GM23338 (cell line): ENCODE measurements around the gene UHRF2. TPM values are rescaled to one million over a fixed set of nuclear protein-coding genes. Genes with fewer than 3 reads are reported as not detected.

ENCODE experiments used
- ATAC-seq: fragments of 200-7000 bp; cut with Tn5 transposase; 3 replicates; pipeline ENCODE4 v1.9.1; 2020
- DNase-seq: peaks from one replicate; pipeline ENCODE4 v3.0.0-alpha.2; 2015; ENCODE audit warnings: low spot score
- H2AFZ ChIP-seq: fragments of 200-600 bp; sonication (generic); 2 replicates; pipeline ENCODE4 v1.8.0; 2016; ENCODE audit warnings: antibody characterized with exemption, mild to moderate bottlenecking, moderate library complexity
- H3F3A ChIP-seq: fragments of 200-600 bp; sonication (generic); replicated peaks from 2 replicates; pipeline ENCODE4 v1.8.0; 2017; ENCODE audit warnings: antibody characterized with exemption, mixed run types, low read depth
- H3K27ac ChIP-seq: fragments of 200-600 bp; sonication (generic); 2 replicates; pipeline ENCODE4 v1.6.1; 2016; ENCODE audit warnings: low read depth
- H3K27me3 ChIP-seq: fragments of 200-600 bp; sonication (generic); 2 replicates; pipeline ENCODE4 v1.8.0; 2016; ENCODE audit warnings: mild to moderate bottlenecking, mixed run types, moderate library complexity; ENCODE audit not compliant: insufficient read depth
- H3K36me3 ChIP-seq: fragments of 200-600 bp; sonication (generic); 2 replicates; pipeline ENCODE4 v1.8.0; 2016; ENCODE audit warnings: mild to moderate bottlenecking; ENCODE audit not compliant: insufficient read depth
- H3K4me1 ChIP-seq: fragments of 200-600 bp; sonication (generic); 2 replicates; pipeline ENCODE4 v1.8.0; 2016; ENCODE audit warnings: mild to moderate bottlenecking, moderate library complexity; ENCODE audit not compliant: insufficient read depth
- H3K4me2 ChIP-seq: fragments of 200-600 bp; sonication (generic); 2 replicates; pipeline ENCODE4 v1.7.1; 2017; ENCODE audit warnings: mixed run types
- H3K4me3 ChIP-seq: fragments of 200-600 bp; sonication (generic); 2 replicates; pipeline ENCODE4 v1.6.1; 2016; ENCODE audit warnings: mixed run types
- H3K79me2 ChIP-seq: fragments of 200-600 bp; sonication (generic); replicated peaks from 2 replicates; pipeline ENCODE4 v1.8.0; 2017; ENCODE audit warnings: mild to moderate bottlenecking; ENCODE audit not compliant: insufficient read depth
- H3K9me2 ChIP-seq: fragments of 200-600 bp; sonication (generic); 2 replicates; pipeline ENCODE4 v1.8.0; 2017; ENCODE audit not compliant: insufficient read depth
- H4K20me1 ChIP-seq: fragments of 200-600 bp; sonication (generic); replicated peaks from 2 replicates; pipeline ENCODE4 v1.8.0; 2017; ENCODE audit warnings: mild to moderate bottlenecking; ENCODE audit not compliant: insufficient read depth
- H3K27ac Mint-ChIP-seq: 2 replicates; pipeline ENCODE4 v1.8.0; 2020; ENCODE audit warnings: inconsistent platforms, mild to moderate bottlenecking, moderate library complexity, mixed read lengths
- H3K27me3 Mint-ChIP-seq: 3 replicates; pipeline ENCODE4 v1.8.0; 2022; ENCODE audit warnings: low read depth, mild to moderate bottlenecking, moderate library complexity, mixed read lengths, inconsistent platforms; ENCODE audit not compliant: insufficient read depth, poor library complexity
- H3K36me3 Mint-ChIP-seq: 3 replicates; pipeline ENCODE4 v1.8.0; 2021; ENCODE audit warnings: low read depth, mild to moderate bottlenecking, inconsistent platforms, moderate library complexity, mixed read lengths
- H3K4me1 Mint-ChIP-seq: 3 replicates; pipeline ENCODE4 v1.8.0; 2020; ENCODE audit warnings: mild to moderate bottlenecking, inconsistent platforms, mixed read lengths
- H3K4me3 Mint-ChIP-seq: 3 replicates; pipeline ENCODE4 v1.8.0; 2021; ENCODE audit warnings: moderate library complexity, mild to moderate bottlenecking, inconsistent platforms, mixed read lengths
- H3K9me3 Mint-ChIP-seq: 3 replicates; pipeline ENCODE4 v1.8.0; 2020; ENCODE audit warnings: moderate library complexity, mild to moderate bottlenecking, inconsistent platforms, mixed read lengths
- CREB1 ChIP-seq: fragments of 250-450 bp; sonication (Bioruptor Pico); IDR thresholded peaks from 2 replicates; pipeline ENCODE4 v1.5.0; 2020; ENCODE audit warnings: low read depth, mild to moderate bottlenecking, moderate library complexity
- EZH2 ChIP-seq: fragments of 200-600 bp; sonication (generic); IDR thresholded peaks from one replicate; pipeline ENCODE4 v1.8.0; 2017; ENCODE audit warnings: antibody characterized with exemption, mild to moderate bottlenecking, low read depth; ENCODE audit not compliant: unreplicated experiment
- JUNB ChIP-seq: IDR thresholded peaks from one replicate; pipeline ENCODE4 v1.6.1; 2016; ENCODE audit warnings: antibody characterized with exemption; ENCODE audit not compliant: unreplicated experiment
- NANOG ChIP-seq: IDR thresholded peaks from 2 replicates; pipeline ENCODE4 v1.6.1; 2016; ENCODE audit warnings: antibody characterized with exemption, borderline replicate concordance
- POLR2AphosphoS5 ChIP-seq: IDR thresholded peaks from 2 replicates; pipeline ENCODE4 v1.6.1; 2016; ENCODE audit warnings: antibody characterized with exemption, low read depth
- STAT1 ChIP-seq: IDR thresholded peaks from one replicate; pipeline ENCODE4 v1.6.1; 2016; ENCODE audit warnings: antibody characterized with exemption; ENCODE audit not compliant: unreplicated experiment
- ZNF114 ChIP-seq: fragments of 250-450 bp; sonication (Bioruptor Pico); IDR thresholded peaks from 2 replicates; pipeline ENCODE4 v1.5.0; 2020; ENCODE audit warnings: mild to moderate bottlenecking, moderate library complexity
- ZNF331 ChIP-seq: fragments of 250-450 bp; sonication (Bioruptor Pico); IDR thresholded peaks from 2 replicates; pipeline ENCODE4 v1.5.0; 2020; ENCODE audit warnings: low read depth, mild to moderate bottlenecking, moderate library complexity
- polyA plus RNA-seq: library from polyadenylated mRNA; unstranded; fragments of >200 nt; fragmentation: Nextera tagmentation; extraction: Ambion mirVana; gene quantifications from 2 replicates; pipeline ENCODE4 v1.2.1, GENCODE V29; 2016
- total RNA-seq: library from RNA; depleted of rRNA; stranded (reverse); fragments of >200 nt; shearing (Covaris generic); gene quantifications from 2 replicates; pipeline ENCODE4 v1.2.3, GENCODE V29; 2014
- TF ChIP-seq, protein P1 (sequence below): fragments of 250-450 bp; sonication (Bioruptor Pico); IDR thresholded peaks from 2 replicates; pipeline ENCODE4 v1.5.0; 2020; ENCODE audit warnings: mild to moderate bottlenecking, moderate library complexity
- TF ChIP-seq, protein P2 (sequence below): IDR thresholded peaks from 2 replicates; pipeline ENCODE4 v1.6.1; 2016; ENCODE audit warnings: antibody characterized with exemption
- TF ChIP-seq, protein P3 (sequence below), 2 experiments: fragments of 200-600 bp in 1 of 2; sonication (generic) in 1 of 2; conservative IDR thresholded peaks; 2 replicates each; pipeline versions ENCODE4 v1.5.1 to v1.6.1; 2016 to 2017; ENCODE audit warnings: antibody characterized with exemption in 2 of 2, low read depth in 2 of 2, mild to moderate bottlenecking in 2 of 2, moderate library complexity in 1 of 2
- TF ChIP-seq, protein P4 (sequence below): IDR thresholded peaks from one replicate; pipeline ENCODE4 v1.6.1; 2018; ENCODE audit warnings: antibody characterized with exemption; ENCODE audit not compliant: unreplicated experiment

The UHRF2 gene
- total and polyA plus RNA-seq, 2 experiments from 2014 or later: 15.1 to 51.6 TPM

DNA sequence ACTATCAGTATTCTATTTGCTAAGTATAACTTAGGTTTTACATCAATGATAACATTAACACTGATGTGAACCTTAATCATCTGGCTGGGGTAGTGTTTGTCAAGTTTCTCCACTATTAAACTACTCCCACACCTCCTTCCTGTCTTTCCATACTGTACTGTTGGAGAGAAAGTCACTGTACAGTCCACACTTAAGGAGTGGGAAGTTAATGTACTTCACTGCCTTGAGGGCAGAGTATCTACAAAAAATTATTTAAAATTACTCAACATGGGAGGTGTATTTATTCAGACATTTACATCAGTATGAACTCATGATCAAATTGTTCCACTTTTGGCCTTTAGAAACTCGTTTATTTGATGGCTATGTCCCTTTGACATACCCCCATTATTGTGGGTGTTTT lies 11.9 kb downstream of the UHRF2 start:
- H3K27ac Mint-ChIP-seq: 0 out of 2 replicates have a peak overlapping the region, but pooled peaks have one; percentile 23
- H4K20me1 ChIP-seq: peaks cover 46% of the 10 kb centered on the region
- no peak overlapping the region for H3K4me3 Mint-ChIP-seq

More for the DNA sequence above, 11.9 kb downstream of the UHRF2 start:
- DNase-seq: no peak
- H3K9me3 Mint-ChIP-seq: no peaks in the 10 kb centered on the region
- H3K27me3 Mint-ChIP-seq: peaks cover 2% of the 10 kb centered on the region
- TF ChIP-seq NANOG (no peak), STAT1 (no peak), CREB1 (CRISPR knock-in tag) (no peak), POLR2AphosphoS5 (no peak), ZNF331 (CRISPR knock-in tag) (no peak), ZNF114 (CRISPR knock-in tag) (no peak), JUNB (no peak), EZH2 (no peak)
- TF ChIP-seq, protein P1, sequence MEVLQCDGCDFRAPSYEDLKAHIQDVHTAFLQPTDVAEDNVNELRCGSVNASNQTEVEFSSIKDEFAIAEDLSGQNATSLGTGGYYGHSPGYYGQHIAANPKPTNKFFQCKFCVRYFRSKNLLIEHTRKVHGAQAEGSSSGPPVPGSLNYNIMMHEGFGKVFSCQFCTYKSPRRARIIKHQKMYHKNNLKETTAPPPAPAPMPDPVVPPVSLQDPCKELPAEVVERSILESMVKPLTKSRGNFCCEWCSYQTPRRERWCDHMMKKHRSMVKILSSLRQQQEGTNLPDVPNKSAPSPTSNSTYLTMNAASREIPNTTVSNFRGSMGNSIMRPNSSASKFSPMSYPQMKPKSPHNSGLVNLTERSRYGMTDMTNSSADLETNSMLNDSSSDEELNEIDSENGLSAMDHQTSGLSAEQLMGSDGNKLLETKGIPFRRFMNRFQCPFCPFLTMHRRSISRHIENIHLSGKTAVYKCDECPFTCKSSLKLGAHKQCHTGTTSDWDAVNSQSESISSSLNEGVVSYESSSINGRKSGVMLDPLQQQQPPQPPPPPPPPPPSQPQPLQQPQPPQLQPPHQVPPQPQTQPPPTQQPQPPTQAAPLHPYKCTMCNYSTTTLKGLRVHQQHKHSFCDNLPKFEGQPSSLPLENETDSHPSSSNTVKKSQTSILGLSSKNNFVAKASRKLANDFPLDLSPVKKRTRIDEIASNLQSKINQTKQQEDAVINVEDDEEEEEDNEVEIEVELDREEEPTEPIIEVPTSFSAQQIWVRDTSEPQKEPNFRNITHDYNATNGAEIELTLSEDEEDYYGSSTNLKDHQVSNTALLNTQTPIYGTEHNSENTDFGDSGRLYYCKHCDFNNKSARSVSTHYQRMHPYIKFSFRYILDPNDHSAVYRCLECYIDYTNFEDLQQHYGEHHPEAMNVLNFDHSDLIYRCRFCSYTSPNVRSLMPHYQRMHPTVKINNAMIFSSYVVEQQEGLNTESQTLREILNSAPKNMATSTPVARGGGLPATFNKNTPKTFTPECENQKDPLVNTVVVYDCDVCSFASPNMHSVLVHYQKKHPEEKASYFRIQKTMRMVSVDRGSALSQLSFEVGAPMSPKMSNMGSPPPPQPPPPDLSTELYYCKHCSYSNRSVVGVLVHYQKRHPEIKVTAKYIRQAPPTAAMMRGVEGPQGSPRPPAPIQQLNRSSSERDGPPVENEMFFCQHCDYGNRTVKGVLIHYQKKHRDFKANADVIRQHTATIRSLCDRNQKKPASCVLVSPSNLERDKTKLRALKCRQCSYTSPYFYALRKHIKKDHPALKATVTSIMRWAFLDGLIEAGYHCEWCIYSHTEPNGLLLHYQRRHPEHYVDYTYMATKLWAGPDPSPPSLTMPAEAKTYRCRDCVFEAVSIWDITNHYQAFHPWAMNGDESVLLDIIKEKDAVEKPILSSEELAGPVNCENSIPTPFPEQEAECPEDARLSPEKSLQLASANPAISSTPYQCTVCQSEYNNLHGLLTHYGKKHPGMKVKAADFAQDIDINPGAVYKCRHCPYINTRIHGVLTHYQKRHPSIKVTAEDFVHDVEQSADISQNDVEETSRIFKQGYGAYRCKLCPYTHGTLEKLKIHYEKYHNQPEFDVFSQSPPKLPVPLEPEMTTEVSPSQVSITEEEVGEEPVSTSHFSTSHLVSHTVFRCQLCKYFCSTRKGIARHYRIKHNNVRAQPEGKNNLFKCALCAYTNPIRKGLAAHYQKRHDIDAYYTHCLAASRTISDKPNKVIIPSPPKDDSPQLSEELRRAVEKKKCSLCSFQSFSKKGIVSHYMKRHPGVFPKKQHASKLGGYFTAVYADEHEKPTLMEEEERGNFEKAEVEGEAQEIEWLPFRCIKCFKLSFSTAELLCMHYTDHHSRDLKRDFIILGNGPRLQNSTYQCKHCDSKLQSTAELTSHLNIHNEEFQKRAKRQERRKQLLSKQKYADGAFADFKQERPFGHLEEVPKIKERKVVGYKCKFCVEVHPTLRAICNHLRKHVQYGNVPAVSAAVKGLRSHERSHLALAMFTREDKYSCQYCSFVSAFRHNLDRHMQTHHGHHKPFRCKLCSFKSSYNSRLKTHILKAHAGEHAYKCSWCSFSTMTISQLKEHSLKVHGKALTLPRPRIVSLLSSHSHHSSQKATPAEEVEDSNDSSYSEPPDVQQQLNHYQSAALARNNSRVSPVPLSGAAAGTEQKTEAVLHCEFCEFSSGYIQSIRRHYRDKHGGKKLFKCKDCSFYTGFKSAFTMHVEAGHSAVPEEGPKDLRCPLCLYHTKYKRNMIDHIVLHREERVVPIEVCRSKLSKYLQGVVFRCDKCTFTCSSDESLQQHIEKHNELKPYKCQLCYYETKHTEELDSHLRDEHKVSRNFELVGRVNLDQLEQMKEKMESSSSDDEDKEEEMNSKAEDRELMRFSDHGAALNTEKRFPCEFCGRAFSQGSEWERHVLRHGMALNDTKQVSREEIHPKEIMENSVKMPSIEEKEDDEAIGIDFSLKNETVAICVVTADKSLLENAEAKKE (CRISPR knock-in tag): no peak
- TF ChIP-seq, protein P2, sequence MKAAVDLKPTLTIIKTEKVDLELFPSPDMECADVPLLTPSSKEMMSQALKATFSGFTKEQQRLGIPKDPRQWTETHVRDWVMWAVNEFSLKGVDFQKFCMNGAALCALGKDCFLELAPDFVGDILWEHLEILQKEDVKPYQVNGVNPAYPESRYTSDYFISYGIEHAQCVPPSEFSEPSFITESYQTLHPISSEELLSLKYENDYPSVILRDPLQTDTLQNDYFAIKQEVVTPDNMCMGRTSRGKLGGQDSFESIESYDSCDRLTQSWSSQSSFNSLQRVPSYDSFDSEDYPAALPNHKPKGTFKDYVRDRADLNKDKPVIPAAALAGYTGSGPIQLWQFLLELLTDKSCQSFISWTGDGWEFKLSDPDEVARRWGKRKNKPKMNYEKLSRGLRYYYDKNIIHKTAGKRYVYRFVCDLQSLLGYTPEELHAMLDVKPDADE: no peak
- TF ChIP-seq, protein P3, sequence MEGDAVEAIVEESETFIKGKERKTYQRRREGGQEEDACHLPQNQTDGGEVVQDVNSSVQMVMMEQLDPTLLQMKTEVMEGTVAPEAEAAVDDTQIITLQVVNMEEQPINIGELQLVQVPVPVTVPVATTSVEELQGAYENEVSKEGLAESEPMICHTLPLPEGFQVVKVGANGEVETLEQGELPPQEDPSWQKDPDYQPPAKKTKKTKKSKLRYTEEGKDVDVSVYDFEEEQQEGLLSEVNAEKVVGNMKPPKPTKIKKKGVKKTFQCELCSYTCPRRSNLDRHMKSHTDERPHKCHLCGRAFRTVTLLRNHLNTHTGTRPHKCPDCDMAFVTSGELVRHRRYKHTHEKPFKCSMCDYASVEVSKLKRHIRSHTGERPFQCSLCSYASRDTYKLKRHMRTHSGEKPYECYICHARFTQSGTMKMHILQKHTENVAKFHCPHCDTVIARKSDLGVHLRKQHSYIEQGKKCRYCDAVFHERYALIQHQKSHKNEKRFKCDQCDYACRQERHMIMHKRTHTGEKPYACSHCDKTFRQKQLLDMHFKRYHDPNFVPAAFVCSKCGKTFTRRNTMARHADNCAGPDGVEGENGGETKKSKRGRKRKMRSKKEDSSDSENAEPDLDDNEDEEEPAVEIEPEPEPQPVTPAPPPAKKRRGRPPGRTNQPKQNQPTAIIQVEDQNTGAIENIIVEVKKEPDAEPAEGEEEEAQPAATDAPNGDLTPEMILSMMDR (conservative IDR thresholded peaks at IDR 0.05; ENCODE audit: low read depth in 2 of 2): no peak
- TF ChIP-seq, protein P4, sequence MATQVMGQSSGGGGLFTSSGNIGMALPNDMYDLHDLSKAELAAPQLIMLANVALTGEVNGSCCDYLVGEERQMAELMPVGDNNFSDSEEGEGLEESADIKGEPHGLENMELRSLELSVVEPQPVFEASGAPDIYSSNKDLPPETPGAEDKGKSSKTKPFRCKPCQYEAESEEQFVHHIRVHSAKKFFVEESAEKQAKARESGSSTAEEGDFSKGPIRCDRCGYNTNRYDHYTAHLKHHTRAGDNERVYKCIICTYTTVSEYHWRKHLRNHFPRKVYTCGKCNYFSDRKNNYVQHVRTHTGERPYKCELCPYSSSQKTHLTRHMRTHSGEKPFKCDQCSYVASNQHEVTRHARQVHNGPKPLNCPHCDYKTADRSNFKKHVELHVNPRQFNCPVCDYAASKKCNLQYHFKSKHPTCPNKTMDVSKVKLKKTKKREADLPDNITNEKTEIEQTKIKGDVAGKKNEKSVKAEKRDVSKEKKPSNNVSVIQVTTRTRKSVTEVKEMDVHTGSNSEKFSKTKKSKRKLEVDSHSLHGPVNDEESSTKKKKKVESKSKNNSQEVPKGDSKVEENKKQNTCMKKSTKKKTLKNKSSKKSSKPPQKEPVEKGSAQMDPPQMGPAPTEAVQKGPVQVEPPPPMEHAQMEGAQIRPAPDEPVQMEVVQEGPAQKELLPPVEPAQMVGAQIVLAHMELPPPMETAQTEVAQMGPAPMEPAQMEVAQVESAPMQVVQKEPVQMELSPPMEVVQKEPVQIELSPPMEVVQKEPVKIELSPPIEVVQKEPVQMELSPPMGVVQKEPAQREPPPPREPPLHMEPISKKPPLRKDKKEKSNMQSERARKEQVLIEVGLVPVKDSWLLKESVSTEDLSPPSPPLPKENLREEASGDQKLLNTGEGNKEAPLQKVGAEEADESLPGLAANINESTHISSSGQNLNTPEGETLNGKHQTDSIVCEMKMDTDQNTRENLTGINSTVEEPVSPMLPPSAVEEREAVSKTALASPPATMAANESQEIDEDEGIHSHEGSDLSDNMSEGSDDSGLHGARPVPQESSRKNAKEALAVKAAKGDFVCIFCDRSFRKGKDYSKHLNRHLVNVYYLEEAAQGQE: no peak
- Histone ChIP-seq H2AFZ (no peak overlapping the region), H3K27me3 (no peaks in the 10 kb centered on the region), H3F3A (no peaks in the 10 kb centered on the region), H3K79me2 (peaks cover 100% of the 10 kb centered on the region), H3K4me1 (0 out of 2 replicates have a peak, but pooled peaks cover 6% of the 10 kb centered on the region), H3K9me2 (no peaks in the 10 kb centered on the region), H3K4me2 (no peak overlapping the region), H3K27ac (no peak overlapping the region), H3K4me3 (no peak overlapping the region), H3K36me3 (no peaks in the 10 kb centered on the region)
- no peak for ATAC-seq
- peaks cover 14% of the 10 kb centered on the region; the same call in 2 of the 3 replicates for H3K36me3 Mint-ChIP-seq
- H3K4me1 Mint-ChIP-seq: peaks cover 15% of the 10 kb centered on the region
